Fibroblast of skin of left biceps (primary cell): Measurements from ENCODE around the gene UROC1.

Experiments
- DNase-seq, 2 experiments: peaks; one replicate each; pipeline ENCODE4 v3.0.0-alpha.2; 2013; ENCODE audit warnings: low read depth in 2 of 2

The UROC1 gene

GRCh38 chr3:126460381-126460780 is 57.2 kb downstream of the UROC1 start:
- no peak for DNase-seq

- no peak for DNase-seq
These were observed 57.8 kb downstream of the UROC1 start for GRCh38 chr3:126459763-126460127.

DNA sequence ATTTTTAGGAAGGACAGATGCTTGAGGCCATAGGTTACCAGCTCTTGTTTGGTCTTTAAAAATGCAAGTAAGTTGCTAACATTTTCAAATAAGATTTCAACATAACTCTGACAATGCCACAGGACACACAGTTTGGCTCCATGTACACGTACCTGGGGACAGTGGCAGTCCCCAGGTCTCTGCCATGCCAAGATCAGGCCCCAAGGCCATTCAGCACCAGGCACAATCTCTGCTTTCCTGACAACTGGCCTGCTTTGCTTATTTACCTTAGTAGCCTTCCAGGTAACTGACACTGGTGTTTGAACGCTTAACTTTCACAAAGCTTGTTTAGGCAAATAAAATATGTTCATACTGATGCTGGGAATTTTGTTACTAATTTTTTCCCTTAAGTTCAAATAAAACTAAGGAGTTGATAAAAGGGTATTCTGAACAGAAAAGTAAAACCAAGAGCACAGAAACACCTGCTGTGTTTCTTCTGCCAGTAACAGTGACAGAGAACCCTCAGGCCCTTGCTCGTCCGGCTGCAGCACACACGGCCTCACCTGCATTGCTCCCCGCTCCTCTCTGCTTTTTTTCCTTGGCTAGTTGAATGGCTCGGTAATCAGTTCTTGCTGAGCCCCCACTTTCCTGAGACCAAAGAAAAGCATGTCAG is 58.3 kb downstream of the UROC1 start:
- DNase-seq: no peak

- DNase-seq: no peak
These were observed 60.7 kb downstream of the UROC1 start for GRCh38 chr3:126456766-126457388.

- no peak for DNase-seq
These were observed 61.4 kb downstream of the UROC1 start for GRCh38 chr3:126456211-126456610.

DNA sequence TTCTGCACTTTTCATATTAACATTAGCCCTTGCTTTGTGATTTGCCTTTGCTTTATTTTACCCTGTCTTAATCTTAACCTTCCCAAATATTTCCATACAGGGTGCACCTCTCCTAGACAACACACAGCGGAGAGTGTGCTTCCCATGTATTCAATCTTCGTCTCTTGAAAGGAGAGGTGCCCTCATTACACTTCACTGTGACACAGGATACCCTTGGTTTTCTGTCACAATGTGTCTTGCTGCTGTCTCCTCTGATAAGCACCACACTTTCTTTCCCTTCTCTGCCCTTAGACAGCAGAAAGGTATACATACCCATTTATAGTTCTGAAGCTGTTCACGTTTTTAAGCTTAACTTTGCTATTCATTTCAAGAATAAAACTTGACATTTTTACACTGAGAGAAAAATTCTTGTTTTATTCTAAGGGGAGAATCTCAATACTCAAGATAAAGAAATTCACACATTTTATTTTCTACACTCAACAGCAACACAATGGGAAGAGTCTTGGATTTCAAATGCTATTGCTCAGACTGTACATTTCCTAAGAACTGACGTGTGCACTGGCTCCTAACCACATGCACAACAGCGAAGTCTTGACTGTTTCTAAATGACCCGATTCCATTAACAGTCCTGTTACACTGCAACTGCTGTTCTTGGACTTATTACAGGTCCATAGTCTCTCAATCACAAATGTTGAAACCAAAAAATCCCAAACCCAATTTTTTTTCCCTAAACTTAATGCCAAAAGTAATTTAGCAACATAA is 63.0 kb downstream of the UROC1 start:
- no peak for DNase-seq

DNA sequence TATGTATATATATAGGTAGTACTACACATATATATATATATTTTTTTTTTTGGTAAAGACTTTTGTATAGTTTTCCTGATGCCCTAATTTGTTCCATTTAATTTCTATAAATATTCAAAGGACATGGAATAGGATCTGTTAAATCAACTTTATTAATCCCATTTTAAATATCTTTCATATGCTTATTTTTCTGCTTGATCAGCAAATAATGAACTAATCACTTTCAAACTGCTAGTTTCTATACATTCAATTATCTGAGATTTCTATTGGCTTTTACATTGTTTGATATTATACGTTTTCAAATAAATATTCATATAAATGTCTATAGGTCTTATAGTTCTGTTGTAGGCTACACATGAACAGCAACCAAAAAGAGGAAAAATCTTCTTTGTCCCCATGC is 63.5 kb downstream of the UROC1 start:
- no peak for DNase-seq

DNA sequence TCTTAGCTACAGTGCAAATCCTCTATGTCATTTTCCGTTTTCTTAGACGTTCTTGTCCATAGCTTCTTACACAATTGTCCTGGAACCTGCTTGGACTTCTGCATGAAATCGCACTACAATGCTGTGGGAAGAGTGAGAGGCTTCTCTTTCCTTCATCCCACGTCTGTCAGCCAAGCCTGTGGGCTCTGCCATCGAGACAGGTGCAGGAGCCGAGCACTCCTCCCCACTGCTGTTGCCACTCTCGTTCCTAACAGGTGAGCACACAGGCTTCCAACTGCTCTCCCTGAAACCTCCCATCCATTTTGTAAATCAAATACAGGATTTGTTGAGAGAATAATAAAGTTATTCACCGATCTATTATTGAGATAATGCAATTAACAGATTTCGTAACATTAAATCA is 65.4 kb downstream of the UROC1 start:
- DNase-seq: no peak

GRCh38 chr3:126451511-126451910 is 66.1 kb downstream of the UROC1 start:
- DNase-seq: no peak

- DNase-seq: no peak
These were observed 66.8 kb downstream of the UROC1 start for GRCh38 chr3:126450744-126451143.

GRCh38 chr3:126450219-126450618 is 67.4 kb downstream of the UROC1 start:
- no peak for DNase-seq

DNA sequence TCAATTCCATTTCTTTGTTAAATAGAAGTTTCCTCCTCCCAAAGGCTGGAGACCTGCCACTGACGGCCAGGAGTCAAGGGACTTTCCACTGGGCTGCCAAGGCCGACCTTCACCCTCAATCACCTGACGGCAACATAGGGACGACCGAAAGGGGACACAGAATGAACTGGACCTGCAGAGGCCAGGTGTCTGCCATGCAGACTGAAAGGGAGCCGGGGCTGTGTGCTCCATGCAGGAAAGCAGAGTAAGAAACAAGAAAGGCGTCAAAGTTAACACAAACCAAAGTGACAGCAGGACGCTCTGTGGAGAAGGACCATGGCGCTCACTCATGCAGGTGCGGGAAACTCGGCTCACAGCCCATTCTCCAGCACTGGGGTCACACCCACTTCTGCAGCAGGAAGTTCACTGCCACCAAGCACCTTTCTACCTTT is 67.9 kb downstream of the UROC1 start:
- DNase-seq: no peak

GRCh38 chr3:126448893-126449180 is 68.7 kb downstream of the UROC1 start:
- DNase-seq: no peak

DNA sequence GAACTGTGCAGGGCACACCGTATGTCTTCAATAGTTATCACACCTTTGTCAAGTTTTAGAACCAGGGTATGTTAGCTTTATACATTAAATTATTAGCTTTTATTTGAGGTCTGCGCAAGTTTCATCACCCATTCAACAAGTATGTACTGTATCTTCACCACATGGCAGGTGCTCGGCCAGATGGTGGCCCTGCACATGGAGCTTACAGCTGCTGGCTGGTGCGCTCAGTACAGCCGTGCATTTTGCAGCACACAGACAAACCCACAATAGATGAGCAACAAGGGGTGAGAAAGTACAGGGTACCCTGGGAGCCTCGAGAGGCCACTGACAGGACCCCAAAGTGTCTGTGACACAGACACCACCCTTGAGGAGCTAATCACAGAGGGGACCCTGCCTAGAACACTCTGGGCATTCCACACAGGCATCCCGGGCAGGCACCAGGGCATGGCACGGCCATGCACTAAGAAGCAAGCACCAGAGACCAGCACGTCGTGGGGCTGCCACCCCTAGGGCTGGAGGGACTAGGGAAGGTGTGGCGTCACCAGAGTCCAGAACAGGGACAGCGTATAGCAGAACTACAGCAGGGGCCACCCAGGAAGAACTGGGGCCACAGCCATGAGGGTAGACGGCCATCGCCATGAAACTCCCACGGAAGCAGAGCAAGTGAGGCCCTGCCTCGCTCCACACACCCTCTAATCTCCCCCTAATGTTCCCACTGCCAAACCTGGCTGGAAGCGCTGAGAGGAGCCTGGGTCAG is 69.3 kb downstream of the UROC1 start:
- no peak for DNase-seq

DNA sequence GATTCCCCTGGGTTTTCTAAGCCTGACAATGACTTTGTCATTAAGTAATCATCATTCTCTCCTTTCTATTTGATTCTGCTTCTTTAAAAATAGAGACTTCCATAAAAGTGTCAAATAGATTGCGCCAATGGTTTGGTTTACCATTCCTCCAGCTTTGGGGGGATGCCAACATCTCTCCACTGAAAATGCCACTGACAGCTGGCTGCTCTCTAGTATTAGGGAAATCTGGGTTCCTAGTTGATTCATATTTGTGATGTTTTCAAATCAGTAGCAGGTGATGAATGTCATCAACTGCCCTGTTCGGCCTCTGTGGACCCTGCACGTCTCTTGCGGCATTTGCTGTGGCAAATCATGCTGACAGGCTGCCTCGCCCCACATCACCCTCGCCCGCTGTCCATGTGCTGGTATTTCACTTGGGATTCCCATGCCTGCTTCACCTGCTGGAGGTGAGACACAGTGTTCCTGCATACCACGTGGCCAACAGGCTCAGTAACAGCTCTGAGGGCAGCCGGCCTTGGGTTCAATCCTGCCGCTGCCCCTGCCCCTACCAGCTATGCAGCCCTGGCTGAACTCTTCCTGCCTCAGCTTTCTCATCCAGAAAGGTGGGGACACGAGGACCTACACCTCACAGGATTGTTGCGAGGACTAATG is 70.0 kb downstream of the UROC1 start:
- no peak for DNase-seq

DNA sequence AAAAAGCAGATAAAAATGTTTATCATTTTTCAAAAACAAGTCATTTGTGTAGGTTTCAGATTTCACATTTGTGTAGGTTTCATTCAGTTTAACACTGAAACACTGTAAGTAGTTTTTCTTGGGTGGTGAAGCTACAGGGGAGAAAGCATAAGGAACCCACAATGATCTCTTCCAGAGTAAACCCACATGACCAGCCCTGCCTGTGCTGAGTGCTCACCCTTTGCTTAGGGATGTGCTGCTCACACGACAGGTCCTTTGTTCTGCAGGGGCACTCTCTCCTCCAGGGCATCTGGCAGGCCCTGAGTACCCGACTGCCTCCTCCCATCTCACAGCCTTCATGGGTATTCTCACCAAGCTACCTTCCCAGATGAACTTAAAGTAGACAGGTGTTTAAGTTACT is 70.8 kb downstream of the UROC1 start:
- no peak for DNase-seq

DNA sequence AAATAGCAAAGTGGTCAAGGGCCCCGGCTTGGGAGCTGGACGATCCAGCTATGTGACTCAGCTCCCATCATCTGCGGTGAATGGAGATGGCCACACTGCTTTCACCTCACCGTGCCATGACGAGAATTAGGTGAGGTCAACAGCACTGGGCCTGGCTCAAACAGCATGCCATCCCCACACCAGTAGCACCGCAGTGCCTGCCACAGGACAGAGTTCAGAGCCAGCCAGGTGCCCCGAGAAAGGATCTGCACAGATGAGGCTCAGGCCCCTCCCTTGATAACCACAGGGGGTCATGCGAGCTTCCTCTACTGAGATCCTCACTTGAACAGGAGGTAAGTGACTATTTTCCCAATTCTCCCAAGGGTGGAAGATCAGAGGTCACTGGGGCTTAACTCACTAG is 71.3 kb downstream of the UROC1 start:
- no peak for DNase-seq

DNA sequence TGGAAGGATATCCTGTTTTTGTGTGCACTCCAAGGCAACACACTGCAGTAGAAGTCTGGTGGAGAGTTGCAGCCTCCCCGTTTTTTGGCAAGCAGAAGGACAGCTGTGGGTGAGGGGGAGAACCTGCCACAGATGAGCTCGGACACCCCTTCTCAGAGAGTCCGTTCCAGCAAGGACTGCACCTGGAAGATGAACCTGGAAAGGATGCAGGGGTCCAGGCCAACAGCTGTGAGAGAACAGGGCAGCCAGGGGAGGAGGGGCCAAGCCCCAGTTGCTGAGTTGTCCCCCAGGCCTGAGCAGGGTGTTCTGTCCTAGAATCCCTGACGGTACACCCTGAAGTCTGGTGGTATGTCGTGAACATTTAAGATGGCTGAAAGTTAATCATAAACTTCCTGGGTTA is 72.1 kb downstream of the UROC1 start:
- no peak for DNase-seq

DNA sequence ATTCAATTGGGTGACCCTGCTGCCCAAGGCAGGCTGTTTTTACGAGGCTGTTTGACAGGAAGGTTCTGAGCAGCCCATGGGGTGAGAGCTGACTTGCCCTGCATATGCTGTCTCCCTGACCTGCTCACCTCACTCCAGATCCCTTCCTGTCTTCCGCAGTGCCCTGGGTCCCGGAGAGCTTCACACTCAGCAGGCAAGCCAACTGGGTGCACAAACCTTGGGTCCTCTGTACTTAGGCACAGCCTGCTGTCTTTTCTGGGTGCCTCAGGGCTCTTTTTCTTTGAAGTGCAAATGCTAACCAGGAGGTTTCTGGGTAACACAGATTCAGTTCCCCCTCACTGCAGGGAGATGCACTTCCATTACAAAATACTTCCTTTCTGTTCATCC is 74.7 kb downstream of the UROC1 start:
- no peak for DNase-seq

DNA sequence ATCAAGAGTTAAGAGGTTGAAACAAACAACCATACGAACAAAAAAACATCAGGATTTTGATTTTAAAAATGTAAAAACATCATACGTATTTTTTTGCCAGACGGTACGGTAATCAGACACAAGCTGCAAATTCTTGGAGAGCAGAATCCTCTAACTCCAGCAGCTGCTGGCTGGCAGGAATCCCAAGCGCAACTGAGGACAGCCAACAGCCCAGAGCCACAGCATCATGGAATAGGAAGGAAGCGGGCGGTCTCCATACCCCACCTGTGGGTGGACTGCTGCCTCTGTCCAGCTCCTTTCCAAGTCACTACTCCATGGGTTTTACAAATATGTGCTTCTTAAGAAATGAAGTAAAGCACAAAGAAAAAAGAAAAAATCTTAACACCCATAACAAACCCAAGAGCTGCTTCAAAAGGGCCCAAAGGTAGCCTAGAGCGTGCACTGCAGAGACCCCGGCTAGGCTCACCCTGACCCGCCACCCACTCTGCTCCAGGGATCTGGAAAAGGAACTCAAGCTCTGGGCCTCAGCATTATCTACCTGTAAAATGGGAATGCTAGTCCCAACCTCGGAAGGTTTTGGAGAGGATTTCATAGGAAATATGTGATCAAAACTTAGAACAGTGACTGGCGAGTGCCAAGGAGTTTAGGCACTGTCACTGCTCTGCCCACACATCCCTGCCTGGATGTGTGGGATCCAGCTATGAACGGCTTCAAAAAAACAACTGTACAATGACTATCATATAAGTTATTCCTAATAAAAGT is 75.3 kb downstream of the UROC1 start:
- DNase-seq: no peak

- no peak for DNase-seq
These were observed 76.2 kb downstream of the UROC1 start for GRCh38 chr3:126441256-126441880.
